A549 (cell line): ENCODE data around the gene TMEM164. TPM values are rescaled to one million over a fixed set of nuclear protein-coding genes. Genes with fewer than 3 reads are reported as not detected.

ENCODE experiments used
- ATAC-seq, 2 experiments: fragments of 200-7000 bp in 1 of 2; fragments of >200 bp in 1 of 2; cut with Nextera tagmentation in 1 of 2; cut with Tn5 transposase in 1 of 2; 3 replicates each; pipeline versions ENCODE4 v1.8.0 to v1.9.1; 2018 to 2020; ENCODE audit warnings: mild to moderate bottlenecking in 1 of 2, moderate library complexity in 1 of 2
- CTCF ChIA-PET: fragments of 300-600 bp; sonication (Branson Sonifier 250); formaldehyde crosslinking; extraction: SDS; loops from one replicate; lab custom pipeline; 2021; ENCODE audit warnings: antibody characterized with exemption, inconsistent platforms; lab: Yijun Ruan, JAX
- POLR2A ChIA-PET: fragments of 350-600 bp; formaldehyde crosslinking; extraction: SDS; loops from one replicate; lab custom pipeline; 2021; ENCODE audit warnings: antibody characterized with exemption, inconsistent platforms; lab: Yijun Ruan, JAX
- DNase-seq, 2 experiments: peaks; one replicate each; pipeline versions ENCODE4 v3.0.0 to v3.0.0-alpha.2; 2011 to 2016; ENCODE audit warnings: low read depth in 1 of 2, low spot score in 1 of 2
- FAIRE-seq: peaks from 2 replicates; lab custom pipeline; 2011; peaks lifted over from hg19 to GRCh38; lab: Jason Lieb, UNC
- H3K27ac ChIP-seq, 2 experiments: fragments of >200 bp; sonication (Bioruptor Twin); formaldehyde crosslinking; 3 replicates each; pipeline ENCODE4 v1.5.1; 2016 to 2017
- H3K4me1 ChIP-seq: fragments of >200 bp; sonication (Bioruptor Twin); formaldehyde crosslinking; 3 replicates; pipeline ENCODE4 v1.6.1; 2016
- H3K4me2 ChIP-seq: fragments of >200 bp; sonication (Bioruptor Twin); formaldehyde crosslinking; 3 replicates; pipeline ENCODE4 v1.6.1; 2016
- H3K4me3 ChIP-seq: fragments of >200 bp; sonication (Bioruptor Twin); formaldehyde crosslinking; 3 replicates; pipeline ENCODE4 v1.5.1; 2016
- H3K9me3 ChIP-seq: fragments of >200 bp; sonication (Bioruptor Twin); formaldehyde crosslinking; 3 replicates; pipeline ENCODE4 v1.6.1; 2016
- ATOH8 ChIP-seq: fragments of 250-450 bp; sonication (Bioruptor Pico); IDR thresholded peaks from 2 replicates; pipeline ENCODE4 v1.5.0; 2020; ENCODE audit warnings: low read depth, mild to moderate bottlenecking, moderate library complexity
- CEBPB ChIP-seq, 2 experiments: fragments of >200 bp in 1 of 2; sonication (Bioruptor Twin) in 1 of 2; formaldehyde crosslinking in 1 of 2; IDR thresholded peaks; 2 replicates each; pipeline ENCODE4 v1.6.1; 2012 to 2016
- E2F6 ChIP-seq: IDR thresholded peaks from 2 replicates; pipeline ENCODE4 v1.6.1; 2012; ENCODE audit warnings: low read depth, borderline replicate concordance
- EP300 ChIP-seq, 2 experiments: fragments of >200 bp; sonication (Bioruptor Twin); formaldehyde crosslinking; IDR thresholded peaks; 2 replicates in 1 of 2; 3 replicates in 1 of 2; pipeline ENCODE4 v1.6.1; 2016 to 2017
- FOSL2 ChIP-seq, 2 experiments: fragments of 450-650 bp in 1 of 2; fragments of >200 bp in 1 of 2; sonication (Bioruptor Twin) in 1 of 2; formaldehyde crosslinking; IDR thresholded peaks; 2 replicates each; pipeline versions ENCODE4 v1.5.0 to v1.6.1; 2016 to 2020; ENCODE audit warnings: mild to moderate bottlenecking in 1 of 2, moderate library complexity in 1 of 2
- FOXS1 ChIP-seq: fragments of 250-450 bp; sonication (Bioruptor Pico); IDR thresholded peaks from 2 replicates; pipeline ENCODE4 v1.5.0; 2020; ENCODE audit warnings: mild to moderate bottlenecking, moderate library complexity
- GATA3 ChIP-seq: IDR thresholded peaks from 2 replicates; pipeline ENCODE4 v1.6.1; 2012; ENCODE audit warnings: borderline replicate concordance
- HEYL ChIP-seq: fragments of 250-450 bp; sonication (Bioruptor Pico); IDR thresholded peaks from 2 replicates; pipeline ENCODE4 v1.8.0; 2021; ENCODE audit warnings: mild to moderate bottlenecking, moderate library complexity
- HMGXB4 ChIP-seq: fragments of 250-450 bp; sonication (Bioruptor Pico); IDR thresholded peaks from 2 replicates; pipeline ENCODE4 v1.5.0; 2021; ENCODE audit warnings: mild to moderate bottlenecking, moderate library complexity, borderline replicate concordance
- HOXB13 ChIP-seq: fragments of 250-450 bp; sonication (Bioruptor Pico); IDR thresholded peaks from 2 replicates; pipeline ENCODE4 v1.5.0; 2020; ENCODE audit warnings: low read depth, mild to moderate bottlenecking, moderate library complexity
- HOXB5 ChIP-seq: fragments of 250-450 bp; sonication (Bioruptor Pico); IDR thresholded peaks from 2 replicates; pipeline ENCODE4 v1.5.0; 2020; ENCODE audit warnings: mild to moderate bottlenecking, moderate library complexity
- JUN ChIP-seq, 2 experiments: fragments of >200 bp; sonication (Bioruptor Twin); formaldehyde crosslinking; IDR thresholded peaks; 2 replicates in 1 of 2; 3 replicates in 1 of 2; pipeline ENCODE4 v1.6.1; 2016 to 2017
- JUNB ChIP-seq: fragments of >200 bp; sonication (Bioruptor Twin); formaldehyde crosslinking; IDR thresholded peaks from 2 replicates; pipeline ENCODE4 v1.6.1; 2016
- MAFK ChIP-seq: fragments of 450-650 bp; IDR thresholded peaks from 2 replicates; pipeline ENCODE4 v1.6.1; 2014; ENCODE audit not compliant: partially characterized antibody
- MAX ChIP-seq: IDR thresholded peaks from 2 replicates; pipeline ENCODE4 v1.6.1; 2012
- MAZ ChIP-seq: fragments of 150-350 bp; IDR thresholded peaks from 2 replicates; pipeline ENCODE4 v1.6.1; 2014; ENCODE audit warnings: antibody characterized with exemption, low read depth, low read length, borderline replicate concordance
- MYC ChIP-seq: IDR thresholded peaks from 2 replicates; pipeline ENCODE4 v1.6.1; 2012; ENCODE audit warnings: mild to moderate bottlenecking, inconsistent platforms, low read length, improper control_type of control experiment, borderline replicate concordance
- NPAS2 ChIP-seq: fragments of 250-450 bp; sonication (Bioruptor Pico); IDR thresholded peaks from 2 replicates; pipeline ENCODE4 v1.8.0; 2022; ENCODE audit warnings: mild to moderate bottlenecking, moderate library complexity, borderline replicate concordance
- POLR2AphosphoS2 ChIP-seq: conservative IDR thresholded peaks from 2 replicates; pipeline ENCODE4 v1.6.1; 2012; ENCODE audit warnings: low read length, improper control_type of control experiment, inconsistent platforms
- RAD21 ChIP-seq, 2 experiments: fragments of >200 bp in 1 of 2; sonication (Bioruptor Twin) in 1 of 2; formaldehyde crosslinking in 1 of 2; IDR thresholded peaks in 1 of 2; conservative IDR thresholded peaks in 1 of 2; 2 replicates in 1 of 2; 3 replicates in 1 of 2; pipeline ENCODE4 v1.6.1; 2012 to 2018; ENCODE audit warnings: inconsistent platforms in 1 of 2
- REST ChIP-seq: fragments of 200-600 bp; sonication (generic); IDR thresholded peaks from 2 replicates; pipeline ENCODE4 v1.6.1; 2016; ENCODE audit warnings: antibody characterized with exemption, mild to moderate bottlenecking, moderate library complexity
- RFX5 ChIP-seq: fragments of 450-650 bp; IDR thresholded peaks from 2 replicates; pipeline ENCODE4 v1.7.1; 2014; ENCODE audit warnings: antibody characterized with exemption, mild to moderate bottlenecking, moderate library complexity
- RNF2 ChIP-seq: fragments of 200-600 bp; sonication (generic); IDR thresholded peaks from 2 replicates; pipeline ENCODE4 v1.6.1; 2016; ENCODE audit warnings: low read depth, mild to moderate bottlenecking, antibody characterized with exemption, moderate library complexity, borderline replicate concordance
- SREBF2 ChIP-seq: fragments of 450-650 bp; IDR thresholded peaks from 2 replicates; pipeline ENCODE4 v1.6.1; 2014; ENCODE audit warnings: mild to moderate bottlenecking, moderate library complexity
- TP53 ChIP-seq: fragments of 250-450 bp; sonication (Bioruptor Pico); IDR thresholded peaks from 2 replicates; pipeline ENCODE4 v1.5.0; 2021; ENCODE audit warnings: mild to moderate bottlenecking, moderate library complexity
- polyA plus RNA-seq, 4 experiments: library from polyadenylated mRNA; depleted of rRNA in 3 of 4; stranded (reverse); fragments of >200 nt; fragmentation: RNase III in 1 of 4; extraction: RNeasy Plus Mini Kit Qiagen cat#74134 plus additional on column Dnase treatment in 1 of 4; gene quantifications; 2 replicates in 3 of 4; 3 replicates in 1 of 4; pipeline ENCODE4 v1.2.3, GENCODE V29; 2011 to 2017

Gene TMEM164
- polyA plus RNA-seq, 2 of the 4 experiments (the other 2 are of a cell fraction): 32.0 to 43.7 TPM

- TF ChIP-seq EP300 (IDR thresholded peaks at IDR 0.05) (peak in 1 of 2 experiments; percentile 23; a peak in 1 of 5 replicates), NPAS2 (no peak), RNF2 (no peak), HMGXB4 (CRISPR knock-in tag) (no peak), MAX (0 out of 2 replicates have a peak, but pooled peaks have one; percentile 15), RAD21 (conservative IDR thresholded peaks at IDR 0.05 in 1 of 2, IDR thresholded peaks at IDR 0.05 in 1 of 2) (no peak), MAZ (no peak), E2F6 (no peak), MYC (no peak), RFX5 (no peak), GATA3 (peak; percentile 43; the same call in 1 of the 2 replicates)
Observed at GRCh38 chrX:110082161-110082560, 79.2 kb downstream of the TMEM164 start (continued).

GRCh38 chrX:110086162-110086915 lies 83.4 kb downstream of the TMEM164 start:
- peak overlapping the region; percentile 96 to 99 for H3K27ac ChIP-seq
- no peak overlapping the region; the same call in 2 of the 3 replicates for H3K4me3 ChIP-seq
- peaks cover 78% of the 10 kb centered on the region for H3K4me1 ChIP-seq
- ChIA-PET CTCF (interaction anchor here (0.9 to 1.8 kb wide), 4 partner anchors 40 to 372 kb away, joined by 3 to 9 read pairs (median 4); no protein-coding TSS in a partner anchor), POLR2A (interaction anchor here (0.5 to 2.8 kb wide), 5 partner anchors 34 to 132 kb away, joined by 3 to 32 read pairs (median 3); partner anchors contain the start of gene TMEM164)
- TF ChIP-seq JUN (IDR thresholded peaks at IDR 0.05) (0 out of 5 replicates have a peak, but pooled peaks of 1 of the 2 experiments have one; percentile 30), CEBPB (IDR thresholded peaks at IDR 0.05) (peak in 1 of 2 experiments; percentile 74; a peak in 2 of 4 replicates), ATOH8 (0 out of 2 replicates have a peak, but pooled peaks have one; percentile 45), EP300 (IDR thresholded peaks at IDR 0.05) (peak in 1 of 2 experiments; percentile 24; a peak in 2 of 5 replicates), RNF2 (no peak), FOSL2 (IDR thresholded peaks at IDR 0.05) (no peak), FOSL2 (CRISPR knock-in tag; IDR thresholded peaks at IDR 0.05) (peak; percentile 23; the same call in 1 of the 2 replicates), HOXB5 (CRISPR knock-in tag) (0 out of 2 replicates have a peak, but pooled peaks have one; percentile 28), SREBF2 (no peak), JUNB (peak; percentile 27; the same call in 1 of the 2 replicates), HEYL (CRISPR knock-in tag) (no peak), GATA3 (peak; percentile 81), TP53 (no peak), FOXS1 (CRISPR knock-in tag) (no peak), POLR2AphosphoS2 (no peak), HOXB13 (CRISPR knock-in tag) (no peak), MAFK (peak; percentile 71), REST (no peak)
- peak in 1 of 2 experiments; percentile 75 for DNase-seq
- no peak for ATAC-seq
- no peaks in the 10 kb centered on the region for H3K9me3 ChIP-seq
- peak; percentile 92 for FAIRE-seq
- H3K4me2 ChIP-seq: peak overlapping the region; percentile 96
